ENCODE measurements around the gene SIRT4.

The SIRT4 gene

GRCh38 chr12:120337730-120338129, 35.6 kb downstream of the SIRT4 start:
- Histone ChIP-seq H3K4me3 (ENCODE audit: low read depth in 1 of 2, low read length in 1 of 2) (no peak overlapping the region), H3K27me3 (no peaks in the 10 kb centered on the region), H3K27ac (no peak overlapping the region), H3K9me3 (no peaks in the 10 kb centered on the region), H3K36me3 (no peaks in the 10 kb centered on the region), H3K4me1 (ENCODE audit: control insufficient read depth in 1 of 2, insufficient read depth in 1 of 2, low read depth in 1 of 2, low read length in 1 of 2) (no peaks in the 10 kb centered on the region)
- no peak for TF ChIP-seq CTCF (IDR thresholded peaks at IDR 0.05)

DNA sequence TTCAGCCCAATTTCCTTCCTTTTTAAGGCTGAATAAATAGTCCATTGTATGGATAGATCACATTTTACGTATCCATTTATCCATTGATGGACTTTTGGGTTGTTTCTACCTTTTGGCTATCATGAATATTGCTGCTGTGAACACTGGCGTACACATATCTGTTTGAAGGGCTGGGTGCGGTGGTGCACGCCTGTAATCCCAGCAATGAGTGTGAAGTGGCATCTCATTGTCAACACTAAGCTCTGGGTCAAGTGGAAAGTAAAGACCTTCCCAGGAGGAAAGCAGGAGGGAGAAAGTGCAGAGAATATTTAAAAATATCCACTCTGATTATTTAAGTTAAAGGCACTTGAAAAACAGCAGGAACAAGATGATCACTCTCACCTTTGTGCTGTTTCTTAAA, 37.1 kb downstream of the SIRT4 start:
- H3K9me3 ChIP-seq: no peaks in the 10 kb centered on the region
- no peak overlapping the region for H3K4me3 ChIP-seq (ENCODE audit: low read depth in 1 of 2, low read length in 1 of 2)
- no peaks in the 10 kb centered on the region for H3K27me3 ChIP-seq
- no peak for TF ChIP-seq CTCF (IDR thresholded peaks at IDR 0.05)
- no peak overlapping the region for H3K27ac ChIP-seq
- no peaks in the 10 kb centered on the region for H3K4me1 ChIP-seq (ENCODE audit: control insufficient read depth in 1 of 2, insufficient read depth in 1 of 2, low read depth in 1 of 2, low read length in 1 of 2)
- H3K36me3 ChIP-seq: no peaks in the 10 kb centered on the region

DNA sequence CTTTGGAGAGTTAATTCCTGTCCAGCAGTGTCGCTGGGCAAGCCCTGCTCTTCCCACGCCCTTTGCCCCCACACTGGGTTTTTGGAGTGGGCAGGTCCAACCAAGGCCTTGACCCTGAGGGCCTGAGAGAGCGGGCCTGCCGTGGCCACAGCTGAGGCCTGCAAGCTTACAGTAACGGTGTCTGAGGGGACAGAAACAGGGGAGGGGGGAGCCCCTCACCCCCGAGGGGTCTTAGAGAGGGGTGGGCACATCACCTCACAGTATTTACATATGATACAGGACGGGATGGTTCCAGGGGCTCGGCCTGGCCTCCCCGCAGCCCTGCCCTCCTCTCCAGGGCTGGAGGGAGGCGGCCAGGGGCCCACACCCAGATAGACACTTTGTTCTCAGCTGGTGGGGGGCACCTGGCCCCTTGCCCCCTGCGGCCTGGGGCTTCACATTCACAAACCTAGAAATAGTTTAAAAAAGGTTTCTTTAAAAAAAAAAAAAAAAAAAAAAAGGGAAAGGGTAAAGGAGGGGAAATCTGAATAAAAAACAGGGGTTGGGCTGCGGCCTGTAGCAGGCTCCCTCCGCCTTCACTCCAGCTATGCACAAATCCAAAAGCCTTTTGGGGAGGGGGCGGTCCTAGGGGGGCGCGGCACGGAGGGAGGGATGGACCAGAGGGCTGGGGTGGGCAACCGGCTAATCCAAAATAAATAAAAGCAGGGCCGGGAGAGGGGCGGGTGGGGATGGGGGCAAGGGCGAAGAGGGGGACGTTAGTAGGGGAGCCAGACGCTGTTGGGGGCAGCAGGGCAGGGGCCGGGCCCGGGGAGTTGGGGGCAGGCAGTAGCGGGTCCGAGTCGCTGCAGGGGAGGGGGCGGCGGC, 40.3 kb downstream of the SIRT4 start:
- no peaks in the 10 kb centered on the region for H3K9me3 ChIP-seq

DNA sequence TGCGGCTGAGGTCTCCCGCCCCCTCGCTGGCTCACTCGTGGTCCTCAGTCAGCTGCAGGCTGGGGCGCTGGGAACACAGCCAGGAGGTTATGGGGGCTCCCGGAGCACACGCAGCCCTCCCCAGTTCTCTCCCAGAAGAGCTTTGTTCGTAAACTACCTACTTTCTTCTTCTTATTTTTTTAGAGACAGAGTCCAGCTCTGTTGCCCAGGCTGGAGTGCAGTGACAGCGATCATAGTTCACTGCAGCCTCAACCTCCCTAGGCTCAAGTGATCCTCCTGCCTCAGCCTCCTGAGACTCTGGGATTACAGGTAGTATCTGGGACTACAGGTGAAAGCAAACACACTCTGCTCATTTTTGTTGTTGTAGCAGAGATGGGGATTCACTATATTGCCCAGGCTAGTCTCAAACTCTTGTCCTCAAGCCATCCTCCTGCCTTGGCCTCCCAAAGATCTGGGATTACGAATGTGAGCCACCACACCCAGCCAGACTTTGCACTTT, 41.0 kb downstream of the SIRT4 start:
- no peaks in the 10 kb centered on the region for H3K9me3 ChIP-seq
- TF ChIP-seq CTCF (IDR thresholded peaks at IDR 0.05): no peak
- H3K27me3 ChIP-seq: no peaks in the 10 kb centered on the region
- H3K4me3 ChIP-seq (ENCODE audit: low read depth in 1 of 2, low read length in 1 of 2): no peak overlapping the region
- no peaks in the 10 kb centered on the region for H3K36me3 ChIP-seq
- no peaks in the 10 kb centered on the region for H3K4me1 ChIP-seq (ENCODE audit: control insufficient read depth in 1 of 2, insufficient read depth in 1 of 2, low read depth in 1 of 2, low read length in 1 of 2)
- H3K27ac ChIP-seq: no peak overlapping the region

More for the DNA sequence above, 40.3 kb downstream of the SIRT4 start:
- no peaks in the 10 kb centered on the region for H3K4me1 ChIP-seq (ENCODE audit: control insufficient read depth in 1 of 2, insufficient read depth in 1 of 2, low read depth in 1 of 2, low read length in 1 of 2)
- TF ChIP-seq CTCF (IDR thresholded peaks at IDR 0.05): no peak
- no peak overlapping the region for H3K4me3 ChIP-seq (ENCODE audit: low read depth in 1 of 2, low read length in 1 of 2)
- no peaks in the 10 kb centered on the region for H3K36me3 ChIP-seq
- H3K27ac ChIP-seq: no peak overlapping the region
- no peaks in the 10 kb centered on the region for H3K27me3 ChIP-seq

DNA sequence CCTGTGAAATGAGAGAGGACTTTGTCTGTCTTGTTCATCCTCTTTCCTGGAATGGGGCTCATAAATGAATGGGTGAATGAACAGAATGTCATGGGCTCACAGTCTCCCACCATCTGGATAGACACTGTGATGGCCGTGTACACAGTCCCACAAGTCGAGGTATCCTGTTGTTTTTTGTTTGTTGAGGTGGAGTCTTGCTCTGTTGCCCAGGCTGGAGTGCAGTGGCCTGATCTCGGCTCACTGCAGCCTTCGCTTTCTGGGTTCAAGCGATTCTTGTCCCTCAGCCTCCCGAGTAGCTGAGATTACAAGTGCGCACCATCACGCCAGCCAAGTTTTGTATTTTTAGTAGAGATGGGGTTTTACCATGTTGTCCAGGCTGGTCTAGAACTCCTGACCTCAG, 41.6 kb downstream of the SIRT4 start:
- Histone ChIP-seq H3K4me3 (ENCODE audit: low read depth in 1 of 2, low read length in 1 of 2) (no peak overlapping the region), H3K9me3 (no peaks in the 10 kb centered on the region), H3K27me3 (no peaks in the 10 kb centered on the region), H3K4me1 (ENCODE audit: control insufficient read depth in 1 of 2, insufficient read depth in 1 of 2, low read depth in 1 of 2, low read length in 1 of 2) (no peaks in the 10 kb centered on the region), H3K27ac (no peak overlapping the region), H3K36me3 (no peaks in the 10 kb centered on the region)
- TF ChIP-seq CTCF (IDR thresholded peaks at IDR 0.05): no peak
